Mesendoderm (in vitro differentiated cells): ENCODE data around the gene KRT6C.
A peak's percentile ranks its signal among the peaks of the same experiment; 100 is the strongest.

Experiments
- DNase-seq: peaks from one replicate; pipeline ENCODE4 v3.0.0; 2013
- H2AK5ac ChIP-seq: 2 replicates; pipeline ENCODE4 v1.6.1; 2013; ENCODE audit warnings: low read length, inconsistent platforms
- H2BK120ac ChIP-seq: 2 replicates; pipeline ENCODE4 v1.6.1; 2013; ENCODE audit warnings: low read depth, mild to moderate bottlenecking, low read length, moderate library complexity, mixed read lengths
- H2BK15ac ChIP-seq: replicated peaks from 2 replicates; pipeline ENCODE4 v1.6.1; 2013; ENCODE audit warnings: low read depth, mild to moderate bottlenecking, moderate library complexity
- H2BK5ac ChIP-seq: 2 replicates; pipeline ENCODE4 v1.6.1; 2013; ENCODE audit warnings: low read length, inconsistent platforms
- H3K18ac ChIP-seq: 2 replicates; pipeline ENCODE4 v1.6.1; 2013; ENCODE audit warnings: mild to moderate bottlenecking, low read length, mixed read lengths
- H3K23ac ChIP-seq: one replicate; pipeline ENCODE4 v1.6.1; 2013; ENCODE audit warnings: low read length
- H3K27ac ChIP-seq: 2 replicates; pipeline ENCODE4 v1.5.1; 2013; ENCODE audit warnings: low read depth, mild to moderate bottlenecking, inconsistent platforms, low read length, moderate library complexity
- H3K27me3 ChIP-seq: 2 replicates; pipeline ENCODE4 v1.6.1; 2013; ENCODE audit warnings: low read length, control low read depth, mild to moderate bottlenecking, inconsistent platforms; ENCODE audit not compliant: insufficient read depth, poor library complexity
- H3K36me3 ChIP-seq: 2 replicates; pipeline ENCODE4 v1.6.1; 2013; ENCODE audit warnings: low read length, inconsistent platforms; ENCODE audit not compliant: control insufficient read depth, insufficient read depth
- H3K4ac ChIP-seq: one replicate; pipeline ENCODE4 v1.6.1; 2013; ENCODE audit warnings: low read depth, mild to moderate bottlenecking, low read length, moderate library complexity
- H3K4me1 ChIP-seq: 2 replicates; pipeline ENCODE4 v1.6.1; 2013; ENCODE audit warnings: low read depth, low read length, inconsistent platforms; ENCODE audit not compliant: control insufficient read depth
- H3K4me2 ChIP-seq: 2 replicates; pipeline ENCODE4 v1.6.1; 2013; ENCODE audit warnings: low read length
- H3K4me3 ChIP-seq: 2 replicates; pipeline ENCODE4 v1.5.1; 2013; ENCODE audit warnings: mild to moderate bottlenecking, low read length
- H3K56ac ChIP-seq: one replicate; pipeline ENCODE4 v1.6.1; 2013; ENCODE audit warnings: low read length
- H3K79me1 ChIP-seq: 2 replicates; pipeline ENCODE4 v1.6.1; 2013; ENCODE audit warnings: low read length, inconsistent platforms
- H3K79me2 ChIP-seq: 2 replicates; pipeline ENCODE4 v1.6.1; 2013; ENCODE audit warnings: mild to moderate bottlenecking, low read length; ENCODE audit not compliant: control insufficient read depth, insufficient read depth
- H3K9ac ChIP-seq: 2 replicates; pipeline ENCODE4 v1.6.1; 2013; ENCODE audit warnings: low read length, inconsistent platforms
- H4K5ac ChIP-seq: one replicate; pipeline ENCODE4 v1.6.1; 2013; ENCODE audit warnings: low read length
- H4K8ac ChIP-seq: one replicate; pipeline ENCODE4 v1.6.1; 2013; ENCODE audit warnings: low read depth, mild to moderate bottlenecking, control low read depth, low read length, moderate library complexity
- WGBS: extraction: QIAGEN DNeasy Blood & Tissue Kit; methylation state at CpG from one replicate; pipeline ENCODE4 v1.1.7; 2013; ENCODE audit warnings: low lambda C conversion rate, missing lambda C conversion rate; ENCODE audit not compliant: insufficient coverage; ENCODE audit errors: extremely low coverage; 5-methylcytosine and 5-hydroxymethylcytosine counted together

The KRT6C gene

DNA sequence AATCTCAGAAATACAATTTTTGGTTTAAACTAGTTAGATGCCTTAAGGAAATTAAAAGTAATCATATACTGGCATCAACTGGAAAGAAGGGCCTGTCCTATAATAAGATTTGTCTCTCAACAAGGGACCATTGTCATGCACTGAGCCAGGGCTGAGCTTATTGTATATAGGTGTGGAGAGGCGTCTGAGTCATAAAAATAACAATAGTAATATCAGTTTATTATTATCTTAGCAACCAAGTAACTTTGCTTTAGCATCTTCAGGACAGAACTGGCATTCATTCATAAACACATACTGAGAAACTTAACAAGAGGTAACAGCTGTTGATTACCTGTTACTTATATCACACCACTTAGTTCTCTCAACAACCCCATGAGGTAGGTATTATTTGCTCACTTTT, 46.5 kb downstream of the KRT6C start:
- Histone ChIP-seq H3K56ac (no peak overlapping the region), H3K4me1 (no peaks in the 10 kb centered on the region), H2BK15ac (no peak overlapping the region), H3K23ac (no peak overlapping the region), H3K27ac (no peak overlapping the region), H4K8ac (no peak overlapping the region), H3K9ac (no peak overlapping the region), H3K4me3 (no peak overlapping the region), H3K4ac (no peak overlapping the region), H3K79me2 (no peaks in the 10 kb centered on the region), H3K27me3 (no peaks in the 10 kb centered on the region), H4K5ac (no peak overlapping the region), H3K36me3 (no peaks in the 10 kb centered on the region), H2BK5ac (no peak overlapping the region), H2AK5ac (no peak overlapping the region), H3K18ac (no peak overlapping the region), H3K79me1 (no peaks in the 10 kb centered on the region), H3K4me2 (no peak overlapping the region), H2BK120ac (no peak overlapping the region)
- WGBS: no CpG with 5 or more reads among the region's 1 CpG
- DNase-seq: no peak

DNA sequence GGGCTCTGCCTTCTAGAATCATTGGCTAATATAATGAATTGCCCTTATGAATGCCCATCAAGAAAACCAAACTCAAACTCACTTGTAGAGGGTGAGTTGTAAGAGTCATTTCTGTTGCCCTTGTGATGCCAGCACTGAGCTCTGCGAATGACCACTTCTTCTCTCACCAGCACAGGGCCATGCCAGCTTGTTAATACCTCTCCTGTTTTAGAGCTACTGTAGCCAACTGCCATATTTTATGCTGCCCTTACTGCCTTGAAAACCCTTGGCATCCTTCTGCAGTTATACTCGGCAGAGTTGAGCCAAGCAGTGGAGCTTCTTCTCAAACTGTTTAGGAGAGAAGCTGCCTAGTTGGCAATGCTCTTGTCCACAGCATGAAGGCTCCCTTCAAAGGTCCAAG, 47.6 kb downstream of the KRT6C start:
- Histone ChIP-seq H3K18ac (no peak overlapping the region), H2BK15ac (no peak overlapping the region), H2AK5ac (no peak overlapping the region), H3K27me3 (no peaks in the 10 kb centered on the region), H2BK5ac (no peak overlapping the region), H3K36me3 (no peaks in the 10 kb centered on the region), H3K4me3 (no peak overlapping the region), H3K56ac (no peak overlapping the region), H4K8ac (no peak overlapping the region), H3K4ac (no peak overlapping the region), H3K79me2 (no peaks in the 10 kb centered on the region), H3K4me2 (no peak overlapping the region), H4K5ac (no peak overlapping the region), H3K9ac (no peak overlapping the region), H3K4me1 (no peaks in the 10 kb centered on the region), H2BK120ac (no peak overlapping the region), H3K79me1 (no peaks in the 10 kb centered on the region), H3K27ac (no peak overlapping the region), H3K23ac (no peak overlapping the region)
- no peak for DNase-seq
- WGBS: no CpG with 5 or more reads among the region's 2 CpGs

DNA sequence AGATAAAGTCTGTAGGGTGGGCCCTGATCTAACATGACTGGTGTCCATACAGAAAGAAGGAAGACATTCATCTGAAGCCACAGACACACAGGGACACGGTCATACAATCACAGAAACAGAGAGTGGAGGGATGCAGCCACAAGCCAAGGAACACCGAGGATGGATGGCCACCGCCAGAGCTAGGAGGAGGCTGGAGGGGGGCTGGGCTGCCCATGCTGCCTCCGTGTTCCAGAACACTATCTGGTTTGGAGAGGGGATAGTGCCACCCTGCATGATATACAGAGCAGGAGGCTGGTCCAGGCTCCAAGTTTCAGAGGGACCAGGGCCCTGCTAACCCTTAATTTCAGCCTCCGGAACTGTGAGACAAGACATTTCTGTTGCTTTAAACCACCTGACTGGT, 48.1 kb downstream of the KRT6C start:
- H3K56ac ChIP-seq: no peak overlapping the region
- H3K4me1 ChIP-seq: no peaks in the 10 kb centered on the region
- H2BK15ac ChIP-seq: no peak overlapping the region
- H4K8ac ChIP-seq: no peak overlapping the region
- no peaks in the 10 kb centered on the region for H3K27me3 ChIP-seq
- H3K79me2 ChIP-seq: no peaks in the 10 kb centered on the region
- H3K4me2 ChIP-seq: no peak overlapping the region
- no peak overlapping the region for H2BK5ac ChIP-seq
- no CpG with 5 or more reads among the region's 5 CpGs for WGBS
- H3K4ac ChIP-seq: no peak overlapping the region
- H3K9ac ChIP-seq: no peak overlapping the region
- no peaks in the 10 kb centered on the region for H3K79me1 ChIP-seq
- no peak overlapping the region for H2BK120ac ChIP-seq
- H3K18ac ChIP-seq: no peak overlapping the region
- no peak overlapping the region for H3K4me3 ChIP-seq
- H2AK5ac ChIP-seq: no peak overlapping the region
- H4K5ac ChIP-seq: no peak overlapping the region
- no peak overlapping the region for H3K27ac ChIP-seq
- H3K23ac ChIP-seq: no peak overlapping the region
- no peak for DNase-seq
- no peaks in the 10 kb centered on the region for H3K36me3 ChIP-seq

DNA sequence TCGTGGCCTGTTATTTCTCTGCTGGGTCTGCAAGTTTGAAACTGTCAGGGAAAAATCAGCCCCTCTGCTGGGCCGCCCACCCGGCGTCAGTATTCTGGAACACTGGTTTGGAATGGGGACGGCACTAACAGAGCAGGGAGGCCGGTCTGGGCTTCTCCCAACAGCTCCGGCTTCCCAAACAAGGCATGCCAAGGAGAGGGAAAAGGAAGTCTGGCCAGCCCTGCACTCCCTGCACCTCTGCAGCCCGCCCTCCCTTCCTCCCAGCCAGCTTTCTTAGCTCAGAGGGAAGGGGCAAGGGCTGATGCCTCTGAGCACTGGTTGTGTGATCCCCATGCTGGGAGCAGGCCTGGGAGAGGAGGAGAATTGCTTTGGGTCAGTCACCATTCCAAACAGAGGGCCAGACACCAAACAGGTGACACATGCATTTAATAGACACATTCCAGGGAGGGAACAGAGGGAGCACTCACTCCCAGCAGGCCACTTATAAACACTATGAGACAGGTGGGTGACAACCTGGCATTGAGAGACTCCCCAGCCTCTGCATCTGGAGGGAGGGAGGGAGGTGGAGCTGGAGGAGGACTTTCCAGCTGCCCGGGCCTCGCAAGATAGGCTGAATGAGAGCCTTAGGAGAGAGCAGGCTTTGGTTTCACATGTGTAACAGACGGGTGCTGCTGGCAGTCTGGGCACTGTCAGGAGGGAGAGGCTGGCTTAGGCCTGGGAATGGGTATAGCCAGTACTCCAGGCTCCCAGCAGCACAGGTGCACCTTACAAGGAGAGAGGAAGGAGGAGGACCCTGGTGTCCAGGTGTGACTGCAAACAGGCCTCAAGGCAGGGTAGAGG, 49.7 kb downstream of the KRT6C start:
- H2AK5ac ChIP-seq: no peak overlapping the region
- no peak overlapping the region for H3K27ac ChIP-seq
- no peak for DNase-seq
- no peaks in the 10 kb centered on the region for H3K79me2 ChIP-seq
- no peak overlapping the region for H3K23ac ChIP-seq
- no peak overlapping the region for H3K9ac ChIP-seq
- no peak overlapping the region for H2BK15ac ChIP-seq
- no peak overlapping the region for H2BK5ac ChIP-seq
- H3K4me2 ChIP-seq: no peak overlapping the region
- no peak overlapping the region for H3K4ac ChIP-seq
- H3K79me1 ChIP-seq: no peaks in the 10 kb centered on the region
- H3K27me3 ChIP-seq: no peaks in the 10 kb centered on the region
- no peak overlapping the region for H4K5ac ChIP-seq
- H3K56ac ChIP-seq: peak overlapping the region; percentile 43
- WGBS: no CpG with 5 or more reads among the region's 11 CpGs
- H3K36me3 ChIP-seq: no peaks in the 10 kb centered on the region
- no peak overlapping the region for H3K18ac ChIP-seq
- no peaks in the 10 kb centered on the region for H3K4me1 ChIP-seq
- no peak overlapping the region for H2BK120ac ChIP-seq
- no peak overlapping the region for H4K8ac ChIP-seq
- H3K4me3 ChIP-seq: no peak overlapping the region

DNA sequence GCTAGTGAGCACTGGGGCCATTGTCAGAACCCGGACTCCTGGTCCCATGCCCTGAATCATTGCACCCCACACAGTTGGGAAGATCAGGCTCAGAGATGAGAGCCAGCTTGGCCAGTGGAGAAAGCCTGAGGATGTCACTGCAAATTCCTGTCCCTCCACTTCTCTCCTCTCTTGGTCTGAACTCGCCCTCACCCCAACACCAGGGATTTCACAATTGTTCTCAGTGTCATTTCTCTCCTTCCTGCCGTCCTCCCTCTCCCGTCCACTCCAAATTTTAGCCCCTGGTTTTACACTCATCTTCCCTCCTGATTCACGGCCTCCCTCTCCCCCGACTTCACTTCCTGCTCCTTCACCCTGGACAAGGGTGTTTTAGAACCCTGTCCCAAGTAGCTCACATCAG, 50.6 kb downstream of the KRT6C start:
- Histone ChIP-seq H2BK120ac (no peak overlapping the region), H4K5ac (no peak overlapping the region), H3K4me1 (no peaks in the 10 kb centered on the region), H3K9ac (no peak overlapping the region), H3K27ac (no peak overlapping the region), H3K79me1 (no peaks in the 10 kb centered on the region), H2AK5ac (no peak overlapping the region), H3K4me3 (no peak overlapping the region), H3K27me3 (no peaks in the 10 kb centered on the region), H3K4ac (no peak overlapping the region), H4K8ac (no peak overlapping the region), H3K23ac (no peak overlapping the region), H3K18ac (no peak overlapping the region), H3K4me2 (no peak overlapping the region), H2BK5ac (no peak overlapping the region), H2BK15ac (no peak overlapping the region), H3K36me3 (no peaks in the 10 kb centered on the region), H3K56ac (no peak overlapping the region), H3K79me2 (no peaks in the 10 kb centered on the region)
- no CpG with 5 or more reads among the region's 6 CpGs for WGBS
- DNase-seq: no peak

DNA sequence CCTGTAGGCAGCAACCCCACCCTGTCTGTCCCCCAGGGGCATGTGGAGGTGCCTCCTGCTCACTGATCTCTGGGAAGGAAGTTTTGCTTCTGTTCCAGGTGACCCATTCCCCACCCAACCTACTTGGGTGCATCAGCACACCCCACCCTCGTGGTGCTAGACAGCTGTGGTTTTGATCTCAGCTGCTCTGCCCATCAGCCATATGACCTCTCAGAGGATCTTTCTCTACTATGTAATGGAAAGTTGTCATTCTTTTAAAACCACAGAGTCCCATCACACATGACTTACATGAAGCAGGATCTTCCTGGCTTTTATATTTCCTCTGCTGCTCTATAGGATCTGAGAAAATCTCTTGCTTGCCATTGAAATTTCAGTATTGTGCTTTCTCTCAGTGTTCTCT, 53.9 kb downstream of the KRT6C start:
- Histone ChIP-seq H3K4me1 (no peaks in the 10 kb centered on the region), H3K23ac (no peak overlapping the region), H3K4me2 (no peak overlapping the region), H3K27me3 (no peaks in the 10 kb centered on the region), H2BK5ac (no peak overlapping the region), H3K18ac (no peak overlapping the region), H4K8ac (no peak overlapping the region), H4K5ac (no peak overlapping the region), H3K27ac (no peak overlapping the region), H2BK120ac (no peak overlapping the region), H3K9ac (no peak overlapping the region), H3K4me3 (no peak overlapping the region), H3K56ac (no peak overlapping the region), H2BK15ac (no peak overlapping the region), H3K4ac (no peak overlapping the region), H3K36me3 (no peaks in the 10 kb centered on the region), H3K79me2 (no peaks in the 10 kb centered on the region), H3K79me1 (no peaks in the 10 kb centered on the region), H2AK5ac (no peak overlapping the region)
- no peak for DNase-seq
- no CpG with 5 or more reads among the region's 1 CpG for WGBS
